Neuronal stem cell (in vitro differentiated cells): ENCODE measurements around the gene HBM.
"Not testable (repeated sequence)": the region's sequence is repeated elsewhere in the genome, so short reads cannot be mapped to it uniquely, and the experiment has no call there.

Source experiments
- DNase-seq: peaks from one replicate; pipeline ENCODE4 v3.0.0-alpha.2; 2013; ENCODE audit warnings: low spot score
- H2AFZ ChIP-seq: one replicate; pipeline ENCODE4 v1.6.1; 2013; ENCODE audit warnings: mild to moderate bottlenecking, low read length, inconsistent platforms
- H2AK5ac ChIP-seq: 2 replicates; pipeline ENCODE4 v1.6.1; 2013; ENCODE audit warnings: low read depth, mild to moderate bottlenecking, inconsistent platforms, low read length, moderate library complexity, mixed read lengths
- H2BK120ac ChIP-seq: 2 replicates; pipeline ENCODE4 v1.6.1; 2013; ENCODE audit warnings: low read depth, mild to moderate bottlenecking, inconsistent platforms, low read length, moderate library complexity, mixed read lengths
- H2BK12ac ChIP-seq: one replicate; pipeline ENCODE4 v1.6.1; 2013; ENCODE audit warnings: low read length, inconsistent platforms
- H2BK15ac ChIP-seq: 2 replicates; pipeline ENCODE4 v1.6.1; 2013; ENCODE audit warnings: mild to moderate bottlenecking, low read length, inconsistent platforms, mixed read lengths
- H2BK5ac ChIP-seq: one replicate; pipeline ENCODE4 v1.6.1; 2013; ENCODE audit warnings: inconsistent platforms, mild to moderate bottlenecking, low read length, moderate library complexity
- H3K14ac ChIP-seq: one replicate; pipeline ENCODE4 v1.6.1; 2013; ENCODE audit warnings: low read length, inconsistent platforms
- H3K18ac ChIP-seq: 2 replicates; pipeline ENCODE4 v1.6.1; 2013; ENCODE audit warnings: low read length, inconsistent platforms
- H3K23ac ChIP-seq: 2 replicates; pipeline ENCODE4 v1.6.1; 2013; ENCODE audit warnings: low read depth, mild to moderate bottlenecking, mixed read lengths, low read length, inconsistent platforms; ENCODE audit not compliant: poor library complexity
- H3K27ac ChIP-seq: replicated peaks from 3 replicates; pipeline ENCODE4 v1.5.1; 2013; ENCODE audit warnings: low read length, inconsistent platforms
- H3K27me3 ChIP-seq, 3 experiments: 2 replicates each; pipeline ENCODE4 v1.6.1; 2013; ENCODE audit warnings: low read length in 3 of 3, mild to moderate bottlenecking in 2 of 3, inconsistent platforms in 1 of 3, low read depth in 1 of 3, mixed read lengths in 1 of 3, moderate library complexity in 1 of 3; ENCODE audit not compliant: control insufficient read depth in 3 of 3, insufficient read depth in 3 of 3
- H3K36me3 ChIP-seq, 2 donors: replicated peaks in 1 of 2; 2 replicates each; pipeline ENCODE4 v1.6.1; 2013; ENCODE audit warnings: low read length in 2 of 2; ENCODE audit not compliant: control insufficient read depth in 2 of 2, insufficient read depth in 2 of 2
- H3K4ac ChIP-seq: 2 replicates; pipeline ENCODE4 v1.6.1; 2013; ENCODE audit warnings: inconsistent platforms, mild to moderate bottlenecking, low read length, moderate library complexity
- H3K4me1 ChIP-seq, 2 donors: 1 replicate in 1 of 2; 2 replicates in 1 of 2; pipeline ENCODE4 v1.6.1; 2013; ENCODE audit warnings: low read length in 2 of 2, low read depth in 1 of 2; ENCODE audit not compliant: control insufficient read depth in 2 of 2, insufficient read depth in 1 of 2
- H3K4me2 ChIP-seq: one replicate; pipeline ENCODE4 v1.6.1; 2013; ENCODE audit warnings: mild to moderate bottlenecking, low read length, inconsistent platforms; ENCODE audit not compliant: insufficient read depth, poor library complexity, severe bottlenecking
- H3K4me3 ChIP-seq, 2 donors: 2 replicates each; pipeline ENCODE4 v1.5.1; 2013; ENCODE audit warnings: low read length in 2 of 2, mild to moderate bottlenecking in 2 of 2, inconsistent platforms in 1 of 2, moderate library complexity in 1 of 2
- H3K79me1 ChIP-seq: one replicate; pipeline ENCODE4 v1.6.1; 2013; ENCODE audit warnings: low read depth, mild to moderate bottlenecking, inconsistent platforms, low read length, moderate library complexity
- H3K9ac ChIP-seq: one replicate; pipeline ENCODE4 v1.6.1; 2013; ENCODE audit warnings: mild to moderate bottlenecking, low read depth, low read length, inconsistent platforms; ENCODE audit not compliant: poor library complexity
- H3K9me3 ChIP-seq, 2 donors: replicated peaks in 1 of 2; 2 replicates each; pipeline versions ENCODE3 to v1.6.1; 2013; ENCODE audit warnings: low read length in 2 of 2, mild to moderate bottlenecking in 2 of 2, inconsistent platforms in 1 of 2, low read depth in 1 of 2, mixed read lengths in 1 of 2, moderate library complexity in 1 of 2; ENCODE audit not compliant: control insufficient read depth in 2 of 2, insufficient read depth in 1 of 2
- H4K8ac ChIP-seq: one replicate; pipeline ENCODE4 v1.6.1; 2013; ENCODE audit warnings: low read depth, mild to moderate bottlenecking, inconsistent platforms, low read length, moderate library complexity
- H4K91ac ChIP-seq: one replicate; pipeline ENCODE4 v1.6.1; 2013; ENCODE audit warnings: low read length, low read depth, mild to moderate bottlenecking, inconsistent platforms; ENCODE audit not compliant: poor library complexity
- WGBS, 2 donors: extraction: QIAGEN DNeasy Blood & Tissue Kit; methylation state at CpG; one replicate each; pipeline ENCODE4 v1.1.7; 2013; ENCODE audit warnings: missing lambda C conversion rate in 2 of 2, mixed read lengths in 1 of 2; ENCODE audit not compliant: insufficient read length in 2 of 2, insufficient replicate concordance in 1 of 2; ENCODE audit errors: extremely low coverage in 2 of 2; 5-methylcytosine and 5-hydroxymethylcytosine counted together

The HBM gene

GRCh38 chr16:163139-163538 is 2.6 kb upstream of the HBM start:
- H3K27me3 ChIP-seq, result peaks cover 28 to 71% (median 50%) of the 10 kb centered on the region in 3 experiments
- H4K91ac ChIP-seq, H3K79me1 ChIP-seq, H3K4ac ChIP-seq, H3K9ac ChIP-seq, H3K27ac ChIP-seq, H4K8ac ChIP-seq, H3K14ac ChIP-seq, H3K4me3 ChIP-seq, H3K36me3 ChIP-seq, H2BK15ac ChIP-seq, H2AK5ac ChIP-seq, H3K18ac ChIP-seq, H3K9me3 ChIP-seq, H2AFZ ChIP-seq, H2BK120ac ChIP-seq, H3K23ac ChIP-seq, H2BK12ac ChIP-seq, H2BK5ac ChIP-seq, DNase-seq, H3K4me2 ChIP-seq: not testable (repeated sequence)
- WGBS, 2 donors, result no CpG with 5 or more reads among the region's 10 CpGs
- peaks cover 0 to 13% of the 10 kb centered on the region in 2 donors for H3K4me1 ChIP-seq

- not testable (repeated sequence) for H2BK15ac ChIP-seq, H2AK5ac ChIP-seq, H4K91ac ChIP-seq, H3K14ac ChIP-seq, H2AFZ ChIP-seq, H3K4me3 ChIP-seq, H2BK5ac ChIP-seq, H3K27ac ChIP-seq, H3K79me1 ChIP-seq, H3K23ac ChIP-seq, H3K9me3 ChIP-seq, H4K8ac ChIP-seq, H3K4ac ChIP-seq, H3K18ac ChIP-seq, H2BK120ac ChIP-seq, DNase-seq, H3K9ac ChIP-seq, H2BK12ac ChIP-seq, H3K36me3 ChIP-seq, H3K4me2 ChIP-seq
- WGBS, 2 donors, result no CpG with 5 or more reads among the region's 3 CpGs
- peaks cover 32 to 73% (median 53%) of the 10 kb centered on the region in 3 experiments for H3K27me3 ChIP-seq
- H3K4me1 ChIP-seq, result peaks cover 0 to 13% of the 10 kb centered on the region in 2 donors
Observed at GRCh38 chr16:163696-164095, 2.1 kb upstream of the HBM start.

- no CpG with 5 or more reads among the region's 80 CpGs for WGBS, 2 donors
- not testable (repeated sequence) for H3K4me3 ChIP-seq, H3K27ac ChIP-seq, H3K4me2 ChIP-seq, H2BK120ac ChIP-seq, H3K23ac ChIP-seq, H2AK5ac ChIP-seq, H2BK15ac ChIP-seq, H3K79me1 ChIP-seq, H3K18ac ChIP-seq, H2AFZ ChIP-seq, H2BK12ac ChIP-seq, H3K36me3 ChIP-seq, H3K4ac ChIP-seq, H4K91ac ChIP-seq, H3K9ac ChIP-seq, DNase-seq, H3K14ac ChIP-seq, H3K9me3 ChIP-seq, H2BK5ac ChIP-seq, H4K8ac ChIP-seq
- H3K27me3 ChIP-seq, result peaks cover 32 to 74% (median 57%) of the 10 kb centered on the region in 3 experiments
- peaks cover 0 to 13% of the 10 kb centered on the region in 2 donors for H3K4me1 ChIP-seq
Observed at GRCh38 chr16:164134-164823, 1.5 kb upstream of the HBM start.

GRCh38 chr16:164827-165538 is 795 bp upstream of the HBM start:
- no peak overlapping the region for H3K4ac ChIP-seq
- H3K4me1 ChIP-seq, result peaks cover 0 to 13% of the 10 kb centered on the region in 2 donors
- no peak overlapping the region for H3K18ac ChIP-seq
- no peak overlapping the region for H3K23ac ChIP-seq
- WGBS, 2 donors, result no CpG with 5 or more reads among the region's 77 CpGs
- H3K27me3 ChIP-seq, result peaks cover 32 to 74% (median 59%) of the 10 kb centered on the region in 3 experiments
- no peak overlapping the region for H2AK5ac ChIP-seq
- H2AFZ ChIP-seq, result peak overlapping the region; percentile 79
- H3K9me3 ChIP-seq, result no peaks in the 10 kb centered on the region
- no peak overlapping the region for H3K27ac ChIP-seq
- H3K4me2 ChIP-seq, result peak overlapping the region; percentile 23
- H4K8ac ChIP-seq, result no peak overlapping the region
- H2BK12ac ChIP-seq, result no peak overlapping the region
- H2BK120ac ChIP-seq, result no peak overlapping the region
- H3K79me1 ChIP-seq, result no peaks in the 10 kb centered on the region
- no peak for DNase-seq
- no peak overlapping the region for H3K9ac ChIP-seq
- H3K14ac ChIP-seq, result peak overlapping the region; percentile 17
- H2BK15ac ChIP-seq, result no peak overlapping the region
- H3K4me3 ChIP-seq, result peak overlapping the region in 1 of 2 donors; percentile 60
- no peak overlapping the region for H2BK5ac ChIP-seq
- no peak overlapping the region for H4K91ac ChIP-seq
- H3K36me3 ChIP-seq, result no peaks in the 10 kb centered on the region
